NB4 (cell line): ENCODE results near the gene CAMK2G.

Experiments
- POLR2A ChIP-seq: IDR thresholded peaks from 2 replicates; pipeline ENCODE4 v1.6.1; 2011; ENCODE audit warnings: mild to moderate bottlenecking; ENCODE audit not compliant: insufficient read length; ENCODE audit errors: extremely low read depth
- TF ChIP-seq, protein P1 (sequence below): IDR thresholded peaks from one replicate; pipeline ENCODE4 v1.5.1; 2012; ENCODE audit warnings: low read depth, low read length

- TF ChIP-seq, protein P1, sequence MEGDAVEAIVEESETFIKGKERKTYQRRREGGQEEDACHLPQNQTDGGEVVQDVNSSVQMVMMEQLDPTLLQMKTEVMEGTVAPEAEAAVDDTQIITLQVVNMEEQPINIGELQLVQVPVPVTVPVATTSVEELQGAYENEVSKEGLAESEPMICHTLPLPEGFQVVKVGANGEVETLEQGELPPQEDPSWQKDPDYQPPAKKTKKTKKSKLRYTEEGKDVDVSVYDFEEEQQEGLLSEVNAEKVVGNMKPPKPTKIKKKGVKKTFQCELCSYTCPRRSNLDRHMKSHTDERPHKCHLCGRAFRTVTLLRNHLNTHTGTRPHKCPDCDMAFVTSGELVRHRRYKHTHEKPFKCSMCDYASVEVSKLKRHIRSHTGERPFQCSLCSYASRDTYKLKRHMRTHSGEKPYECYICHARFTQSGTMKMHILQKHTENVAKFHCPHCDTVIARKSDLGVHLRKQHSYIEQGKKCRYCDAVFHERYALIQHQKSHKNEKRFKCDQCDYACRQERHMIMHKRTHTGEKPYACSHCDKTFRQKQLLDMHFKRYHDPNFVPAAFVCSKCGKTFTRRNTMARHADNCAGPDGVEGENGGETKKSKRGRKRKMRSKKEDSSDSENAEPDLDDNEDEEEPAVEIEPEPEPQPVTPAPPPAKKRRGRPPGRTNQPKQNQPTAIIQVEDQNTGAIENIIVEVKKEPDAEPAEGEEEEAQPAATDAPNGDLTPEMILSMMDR = no peak
- TF ChIP-seq POLR2A = no peak
Measured at GRCh38 chr10:73855413-73855812, 18.9 kb downstream of the CAMK2G start.
